Gastroesophageal sphincter (tissue), 4 donors: Measurements from ENCODE around the gene RNF168. TPM values are rescaled to one million over a fixed set of nuclear protein-coding genes. Genes with fewer than 3 reads are reported as not detected.

ENCODE experiments used
- ATAC-seq: fragments of 150-250 bp; one replicate; pipeline ENCODE4 v1.9.1; 2016; ENCODE audit warnings: mild to moderate bottlenecking, moderate library complexity
- H3K27ac ChIP-seq, 4 donors: fragments of 200-600 bp; sonication (generic) in 3 of 4; 1 replicate in 3 of 4; 2 replicates in 1 of 4; pipeline ENCODE4 v1.5.1; 2016 to 2019
- H3K27me3 ChIP-seq: fragments of 200-600 bp; sonication (generic); one replicate; pipeline ENCODE4 v1.5.1; 2019
- H3K36me3 ChIP-seq, 2 donors: fragments of 200-600 bp; sonication (generic); one replicate each; pipeline ENCODE4 v1.5.1; 2019; ENCODE audit warnings: control low read depth in 1 of 2
- H3K4me1 ChIP-seq, 3 donors: fragments of 200-600 bp; sonication (generic); 1 replicate in 2 of 3; 2 replicates in 1 of 3; pipeline ENCODE4 v1.5.1; 2016 to 2019; ENCODE audit warnings: control low read depth in 2 of 3
- H3K4me3 ChIP-seq, 2 donors: fragments of 200-600 bp; sonication (generic); one replicate each; pipeline ENCODE4 v1.5.1; 2019; ENCODE audit warnings: mild to moderate bottlenecking in 1 of 2, moderate library complexity in 1 of 2
- H3K9me3 ChIP-seq, 3 donors: fragments of 200-600 bp; sonication (generic); one replicate each; pipeline ENCODE4 v1.5.1; 2017 to 2019; ENCODE audit warnings: control low read depth in 2 of 3
- CTCF ChIP-seq, 4 experiments: fragments of 200-600 bp in 2 of 4; fragments of 450-650 bp in 2 of 4; sonication (generic) in 1 of 4; IDR thresholded peaks; one replicate each; pipeline ENCODE4 v1.5.1; 2017 to 2019; ENCODE audit warnings: antibody characterized with exemption in 4 of 4, mild to moderate bottlenecking in 2 of 4, moderate library complexity in 2 of 4
- EP300 ChIP-seq: sonication (generic); formaldehyde crosslinking; IDR thresholded peaks from one replicate; pipeline ENCODE4 v1.6.1; 2017; ENCODE audit warnings: antibody characterized with exemption, mild to moderate bottlenecking
- POLR2A ChIP-seq, 2 donors: fragments of 450-650 bp; IDR thresholded peaks; one replicate each; pipeline ENCODE4 v1.6.1; 2017; ENCODE audit warnings: antibody characterized with exemption in 2 of 2, mild to moderate bottlenecking in 2 of 2, moderate library complexity in 1 of 2
- POLR2AphosphoS5 ChIP-seq: sonication (generic); formaldehyde crosslinking; IDR thresholded peaks from one replicate; pipeline ENCODE4 v1.6.1; 2017; ENCODE audit warnings: antibody characterized with exemption
- WGBS, 2 donors: methylation state at CpG; one replicate each; pipeline ENCODE4 v1.1.5; 2018; ENCODE audit warnings: low coverage in 1 of 2; 5-methylcytosine and 5-hydroxymethylcytosine counted together
- total RNA-seq, 4 donors: library from RNA; depleted of rRNA; stranded (reverse); fragments of >200 nt; gene quantifications; one replicate each; pipeline ENCODE4 v1.1.0, GENCODE V29; 2016

Gene RNF168
- total RNA-seq, 4 donors from 2014 or later: 19.4 to 26.0 (median 23.7) TPM

GRCh38 chr3:196492080-196492479 is 11.5 kb downstream of the RNF168 start:
- TF ChIP-seq POLR2A (IDR thresholded peaks at IDR 0.05) (no peak), POLR2AphosphoS5 (no peak), EP300 (no peak), CTCF (IDR thresholded peaks at IDR 0.05) (no peak)
- Histone ChIP-seq H3K27ac (no peak overlapping the region), H3K4me3 (no peak overlapping the region), H3K4me1 (peaks cover 0 to 19% (median 0%) of the 10 kb centered on the region in 3 donors), H3K36me3 (peaks cover 0 to 15% of the 10 kb centered on the region in 2 donors), H3K9me3 (no peaks in the 10 kb centered on the region), H3K27me3 (no peaks in the 10 kb centered on the region)
- WGBS, 2 donors: 86 to 97% methylated on average over 2 of the region's 2 CpGs
- ATAC-seq: no peak

- ATAC-seq: no peak
- H3K36me3 ChIP-seq: peaks cover 0 to 34% of the 10 kb centered on the region in 2 donors
- no peak for TF ChIP-seq CTCF (IDR thresholded peaks at IDR 0.05)
- no peak for TF ChIP-seq POLR2A (IDR thresholded peaks at IDR 0.05)
- TF ChIP-seq EP300: no peak
- no peak for TF ChIP-seq POLR2AphosphoS5
- no peaks in the 10 kb centered on the region for H3K27me3 ChIP-seq
- no peak overlapping the region for H3K27ac ChIP-seq
- 81 to 92% methylated on average over 8 to 10 of the region's 10 CpGs for WGBS, 2 donors
- H3K4me3 ChIP-seq: no peak overlapping the region
- no peaks in the 10 kb centered on the region for H3K9me3 ChIP-seq
- H3K4me1 ChIP-seq: peaks cover 0 to 19% (median 0%) of the 10 kb centered on the region in 3 donors
Observed at GRCh38 chr3:196489747-196490146, 13.8 kb downstream of the RNF168 start.

DNA sequence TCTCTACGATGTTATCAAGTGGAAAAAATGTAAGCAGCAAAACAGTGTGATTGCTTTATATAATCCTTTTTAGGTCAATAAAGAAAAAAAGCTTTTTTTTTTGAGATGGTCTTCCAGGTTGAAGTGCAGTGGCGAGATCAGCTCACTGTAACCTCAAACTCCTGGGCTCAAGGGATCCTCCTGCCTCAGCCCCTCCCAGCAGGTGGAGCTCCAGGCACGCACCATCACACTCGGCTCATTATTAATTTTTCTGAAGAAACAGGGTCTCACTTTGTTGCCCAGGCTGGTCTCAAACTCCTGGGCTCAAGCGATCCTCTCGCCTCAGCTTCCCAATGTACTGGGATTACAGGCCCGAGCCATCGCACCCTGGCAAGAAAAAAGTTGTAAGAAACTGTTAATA is 17.3 kb downstream of the RNF168 start:
- H3K27ac ChIP-seq: no peak overlapping the region
- TF ChIP-seq POLR2A (IDR thresholded peaks at IDR 0.05) (no peak), CTCF (IDR thresholded peaks at IDR 0.05) (peak in 1 of 4 experiments; percentile 44)
- no peak for ATAC-seq
- peaks cover 0 to 12% (median 0%) of the 10 kb centered on the region in 3 donors for H3K4me1 ChIP-seq
- H3K9me3 ChIP-seq: no peaks in the 10 kb centered on the region
- 68 to 80% methylated on average over 5 to 8 of the region's 8 CpGs for WGBS, 2 donors
- peaks cover 3 to 69% of the 10 kb centered on the region in 2 donors for H3K36me3 ChIP-seq
- H3K4me3 ChIP-seq: no peak overlapping the region
- H3K27me3 ChIP-seq: no peaks in the 10 kb centered on the region

- Histone ChIP-seq H3K4me3 (no peak overlapping the region), H3K36me3 (peaks cover 3 to 99% of the 10 kb centered on the region in 2 donors), H3K27me3 (no peaks in the 10 kb centered on the region), H3K4me1 (no peaks in the 10 kb centered on the region), H3K27ac (no peak overlapping the region), H3K9me3 (no peaks in the 10 kb centered on the region)
- no peak for ATAC-seq
- TF ChIP-seq CTCF (IDR thresholded peaks at IDR 0.05) (no peak), POLR2AphosphoS5 (no peak), POLR2A (IDR thresholded peaks at IDR 0.05) (no peak), EP300 (no peak)
- 98 to 100% methylated on average over 1 to 4 of the region's 4 CpGs for WGBS, 2 donors
Observed at GRCh38 chr3:196477678-196478077, 25.9 kb downstream of the RNF168 start.

GRCh38 chr3:196472286-196472685 is 31.3 kb downstream of the RNF168 start:
- no peak for ATAC-seq

More at GRCh38 chr3:196472286-196472685, 31.3 kb downstream of the RNF168 start:
- TF ChIP-seq EP300 (no peak), POLR2AphosphoS5 (no peak), POLR2A (IDR thresholded peaks at IDR 0.05) (no peak), CTCF (IDR thresholded peaks at IDR 0.05) (no peak)
- Histone ChIP-seq H3K4me1 (no peaks in the 10 kb centered on the region), H3K9me3 (no peaks in the 10 kb centered on the region), H3K27me3 (no peaks in the 10 kb centered on the region), H3K4me3 (no peak overlapping the region), H3K27ac (no peak overlapping the region), H3K36me3 (peaks cover 3 to 87% of the 10 kb centered on the region in 2 donors)
- WGBS, 2 donors: 83 to 91% methylated on average over 7 to 8 of the region's 8 CpGs
